Urothelium cell line (cell line): ENCODE results near the gene SRP9.
A peak's percentile ranks its signal among the peaks of the same experiment; 100 is the strongest.
"Not testable (repeated sequence)": the region's sequence is repeated elsewhere in the genome, so short reads cannot be mapped to it uniquely, and the experiment has no call there.

Experiments
- DNase-seq: peaks from one replicate; pipeline ENCODE4 v3.0.0; 2011; ENCODE audit warnings: low spot score, mixed read lengths
- FAIRE-seq: peaks from 2 replicates; lab custom pipeline; 2011; peaks lifted over from hg19 to GRCh38; lab: Jason Lieb, UNC

Gene SRP9

GRCh38 chr1:225754940-225755641, 22.5 kb upstream of the SRP9 start:
- DNase-seq (peak; percentile 77), FAIRE-seq (no peak)

DNA sequence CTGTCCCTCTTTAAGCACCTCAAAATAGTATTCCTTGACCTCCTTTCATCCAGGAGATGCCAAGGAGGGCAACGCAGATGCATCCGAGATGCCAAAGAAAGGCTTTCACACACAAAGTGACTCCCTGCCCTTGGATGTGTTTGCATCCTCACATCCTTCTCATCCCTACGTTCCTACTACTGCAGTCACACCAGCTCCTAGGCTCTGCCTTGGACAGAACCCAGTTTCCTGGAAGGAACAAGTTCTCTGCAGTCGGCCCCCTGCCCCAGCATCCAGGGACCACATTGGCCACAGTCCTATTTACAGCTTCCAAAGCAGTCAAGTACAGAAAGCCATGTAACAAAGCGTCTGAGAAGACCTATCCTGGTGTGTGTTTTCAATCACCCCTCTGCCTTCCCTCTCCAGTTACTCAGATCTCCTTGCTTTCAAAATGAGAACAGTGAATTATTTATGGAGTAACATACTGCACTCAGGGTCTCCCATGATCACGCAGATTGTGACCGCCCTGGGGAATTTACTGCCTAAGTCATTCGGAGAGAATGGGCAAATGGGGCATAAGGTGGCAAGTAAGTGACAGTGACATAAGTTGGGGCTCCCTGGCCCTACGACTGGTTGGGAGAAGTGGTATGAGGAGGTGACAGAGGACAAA, 21.8 kb upstream of the SRP9 start:
- DNase-seq (no peak), FAIRE-seq (no peak)

- DNase-seq (no peak), FAIRE-seq (no peak)
These were observed 19.5 kb upstream of the SRP9 start for GRCh38 chr1:225757927-225758656.

GRCh38 chr1:225759972-225760371, 17.7 kb upstream of the SRP9 start:
- not testable (repeated sequence) for DNase-seq, FAIRE-seq

- no peak for FAIRE-seq
- DNase-seq: no peak
These were observed 17.1 kb upstream of the SRP9 start for GRCh38 chr1:225760531-225760930.

- DNase-seq, FAIRE-seq: not testable (repeated sequence)
These were observed 16.2 kb upstream of the SRP9 start for GRCh38 chr1:225761395-225761794.

GRCh38 chr1:225762002-225762441, 15.6 kb upstream of the SRP9 start:
- FAIRE-seq (no peak), DNase-seq (peak; percentile 53)

DNA sequence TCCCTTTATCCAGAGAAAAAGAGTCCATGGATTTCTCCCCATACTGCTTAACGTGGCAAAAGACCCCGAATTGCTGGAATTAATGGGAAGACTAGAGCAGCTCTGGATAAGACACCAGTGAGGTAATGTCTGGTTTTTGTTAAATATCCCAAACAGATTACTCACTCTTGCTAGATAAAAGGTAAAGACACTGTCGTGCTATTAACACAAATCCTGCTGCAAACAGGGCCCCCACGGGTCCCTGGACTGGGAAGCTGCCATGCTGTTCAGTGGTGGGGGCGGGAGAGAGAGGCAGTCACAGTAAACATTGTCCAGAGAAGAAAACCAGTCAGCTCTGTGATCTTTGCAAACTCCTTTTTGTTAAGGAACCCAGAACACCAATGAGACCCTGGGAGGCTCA, 15.2 kb upstream of the SRP9 start:
- peak; percentile 58 for DNase-seq
- FAIRE-seq: no peak

GRCh38 chr1:225763716-225764548, 13.7 kb upstream of the SRP9 start:
- peak; percentile 27 for DNase-seq
- FAIRE-seq: no peak

DNA sequence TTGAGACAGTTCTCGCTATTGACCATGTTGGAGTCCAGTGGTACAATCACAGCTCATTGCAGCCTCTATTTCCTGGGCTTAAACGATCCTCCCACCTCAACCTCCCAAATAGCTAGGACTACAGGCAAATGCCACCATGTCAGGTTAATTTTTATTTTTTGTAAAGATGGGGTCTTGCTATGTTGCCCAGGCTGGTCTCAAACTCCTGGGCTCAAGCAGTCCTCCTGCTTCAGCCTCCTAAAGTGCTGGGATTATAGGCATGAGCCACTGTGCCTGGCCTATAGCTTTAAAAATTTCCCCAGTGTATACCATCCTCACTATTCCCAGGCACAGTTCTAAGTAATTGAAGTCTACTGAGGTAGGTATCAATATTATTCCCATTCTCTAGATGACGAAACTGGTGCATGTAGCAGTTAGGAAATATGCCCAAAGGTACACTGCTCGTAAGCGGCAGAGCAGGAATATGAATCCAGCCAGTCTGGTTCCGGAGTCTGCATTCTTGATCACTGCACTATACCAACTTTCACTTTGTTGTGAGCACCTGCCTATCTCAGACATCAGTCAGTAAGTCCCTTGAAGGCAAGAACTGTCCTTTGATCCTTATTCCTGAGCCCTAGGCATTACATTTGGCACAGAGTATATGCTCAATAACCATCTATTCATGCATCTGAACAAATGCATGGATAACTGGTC, 11.5 kb upstream of the SRP9 start:
- FAIRE-seq (peak; percentile 23), DNase-seq (no peak)

GRCh38 chr1:225766967-225767633, 10.5 kb upstream of the SRP9 start:
- DNase-seq (peak; percentile 60), FAIRE-seq (no peak)

DNA sequence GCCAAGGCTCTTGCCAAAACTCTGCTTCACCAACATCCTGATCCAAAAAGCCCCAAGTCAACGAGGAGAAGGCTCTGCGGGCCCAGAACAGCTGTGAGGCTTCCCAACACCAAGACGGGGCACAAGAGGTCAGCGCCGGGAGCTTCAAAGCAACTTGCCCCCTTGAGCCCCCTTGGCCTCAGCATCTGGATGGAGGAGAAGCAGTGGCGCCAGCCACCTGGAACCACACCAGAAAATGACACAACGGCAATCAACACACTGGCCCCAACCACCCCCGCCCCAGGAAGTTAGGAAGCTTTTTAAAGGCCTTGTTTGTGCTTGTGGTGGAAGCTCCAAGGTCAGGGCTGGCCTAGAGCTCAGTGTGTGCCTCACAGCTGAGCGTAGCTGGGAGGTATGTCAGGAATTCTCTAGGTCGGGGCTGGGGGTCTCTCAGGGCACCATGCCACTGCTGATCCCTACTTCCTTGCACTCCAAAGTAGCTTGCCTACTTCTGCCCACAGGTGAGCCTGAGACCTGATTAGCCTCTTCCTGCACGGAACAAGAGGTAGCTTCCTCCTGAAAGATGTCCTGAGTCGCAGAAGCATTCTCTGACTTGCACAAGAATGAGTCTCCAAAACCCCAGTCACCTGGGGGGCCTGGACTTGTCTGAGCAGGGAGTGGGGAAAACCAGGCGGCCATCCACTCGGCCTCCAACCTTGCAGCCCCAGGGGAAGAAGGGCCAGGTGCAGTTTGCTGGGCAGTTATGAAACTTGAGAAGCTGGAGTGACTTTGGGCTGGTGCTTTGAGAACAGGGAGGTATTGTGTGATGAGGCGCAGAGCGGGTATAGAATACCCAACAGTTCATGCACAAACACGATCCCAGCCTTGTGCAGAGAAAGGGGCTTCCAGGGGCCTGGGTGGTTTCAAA, 9.7 kb upstream of the SRP9 start:
- DNase-seq: peak; percentile 48
- no peak for FAIRE-seq

GRCh38 chr1:225768662-225769426, 8.8 kb upstream of the SRP9 start:
- DNase-seq (no peak), FAIRE-seq (no peak)

- no peak for DNase-seq
- FAIRE-seq: no peak
These were observed 7.9 kb upstream of the SRP9 start for GRCh38 chr1:225769687-225770086.

DNA sequence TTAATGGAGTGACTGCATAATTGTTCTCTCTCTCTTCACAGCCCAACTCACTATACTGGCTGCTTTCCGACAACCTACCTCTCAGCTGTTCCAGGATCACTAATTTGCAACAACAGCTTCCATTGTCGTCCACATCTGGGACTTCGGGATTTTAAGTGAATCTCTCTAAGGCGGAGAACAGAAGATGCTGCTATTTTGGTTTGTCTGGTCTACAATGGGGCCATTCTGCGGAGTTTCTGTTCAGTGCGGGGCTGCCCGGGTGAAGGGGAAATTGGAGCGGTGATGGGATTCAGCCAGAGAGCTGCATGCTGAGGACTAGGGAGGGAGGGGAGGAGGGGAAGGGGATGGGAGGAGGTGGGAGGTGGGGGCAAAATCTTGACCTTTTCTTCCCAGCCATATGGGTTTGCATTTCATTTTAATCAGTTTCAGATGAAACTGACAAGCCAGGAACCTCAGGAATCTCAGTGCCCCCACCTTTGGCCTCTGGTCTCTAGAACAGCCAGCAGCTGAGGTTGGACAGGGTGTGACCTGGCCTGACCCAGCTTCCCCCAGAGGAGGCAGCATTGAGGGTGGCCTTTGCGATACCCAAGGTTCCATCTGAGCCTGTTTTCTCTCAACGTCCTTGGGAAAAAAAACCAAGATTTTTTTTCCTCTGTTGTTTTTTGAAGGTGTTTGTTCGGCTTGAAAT, 6.9 kb upstream of the SRP9 start:
- DNase-seq (no peak), FAIRE-seq (no peak)

DNA sequence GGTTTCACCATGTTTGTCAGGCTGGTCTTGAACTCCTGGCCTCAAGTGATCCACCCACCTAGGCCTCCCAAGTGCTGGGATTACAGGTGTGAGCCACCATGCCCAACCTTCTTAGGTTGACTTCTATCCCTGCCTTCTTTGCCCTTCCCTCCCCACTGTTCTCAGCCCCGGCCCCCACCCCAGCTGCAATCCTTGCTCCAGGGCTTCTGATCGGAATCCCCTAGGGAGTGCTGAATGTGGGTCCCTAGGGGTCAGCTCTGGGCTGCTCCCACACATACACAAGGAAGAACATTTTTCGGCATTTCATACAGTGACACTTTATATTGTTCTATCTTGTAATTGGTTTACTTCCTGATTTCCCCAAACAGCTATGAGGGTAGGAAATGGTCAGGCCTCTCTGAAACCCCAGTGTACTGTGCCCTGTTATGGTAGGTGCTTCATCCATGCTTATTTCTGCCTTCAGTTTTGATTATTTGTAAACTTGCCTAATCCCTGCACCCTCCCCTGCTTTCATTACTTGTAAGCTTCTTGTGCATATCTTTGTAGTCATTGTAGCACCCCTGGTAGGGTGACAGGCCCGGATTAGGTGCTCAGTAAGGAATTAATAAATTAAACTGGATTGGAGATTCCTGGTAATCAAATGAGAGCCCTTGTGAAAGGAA, 5.8 kb upstream of the SRP9 start:
- FAIRE-seq (no peak), DNase-seq (no peak)

DNA sequence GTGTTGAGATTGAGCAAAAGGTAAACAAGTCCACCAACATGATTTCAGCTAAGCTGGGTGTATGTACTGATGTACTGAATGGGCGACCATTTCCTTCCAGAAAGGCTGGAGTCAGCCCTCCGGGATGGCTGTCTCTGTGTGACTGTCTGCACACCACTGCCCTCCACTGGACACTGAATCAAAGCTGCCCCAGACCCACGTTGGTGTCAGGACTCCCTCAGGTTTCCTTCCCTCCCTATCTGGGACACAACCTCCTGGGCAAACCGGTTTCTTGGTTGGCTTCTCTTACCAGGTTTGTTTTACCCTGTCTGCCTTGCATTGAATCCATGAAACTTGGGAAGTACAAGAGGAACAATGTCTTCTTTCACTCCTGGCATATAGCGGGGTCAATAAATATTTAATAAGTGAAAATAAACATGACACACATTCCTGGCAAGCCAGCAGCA, 5.3 kb upstream of the SRP9 start:
- DNase-seq: peak; percentile 82

More for the DNA sequence above, 5.3 kb upstream of the SRP9 start:
- peak; percentile 48 for FAIRE-seq
